Ovary (tissue), 9 donors: ENCODE results near the gene SORT1. TPM values are rescaled to one million over a fixed set of nuclear protein-coding genes. Genes with fewer than 3 reads are reported as not detected.
A peak's percentile ranks its signal among the peaks of the same experiment; 100 is the strongest.

Experiments used
- DNase-seq, 5 donors: peaks; one replicate each; pipeline ENCODE4 v3.0.0-alpha.2; 2019 to 2020
- H3K27ac ChIP-seq, 2 donors: fragments of 200-600 bp; one replicate each; pipeline versions ENCODE4 v1.5.1 to v1.8.0; 2019 to 2022
- H3K27me3 ChIP-seq: fragments of 200-600 bp; one replicate; pipeline ENCODE4 v1.8.0; 2022
- H3K36me3 ChIP-seq: fragments of 200-600 bp; sonication (generic); one replicate; pipeline ENCODE4 v1.5.1; 2019
- H3K4me1 ChIP-seq: one replicate; pipeline ENCODE4 v1.8.1; 2013; ENCODE audit warnings: mild to moderate bottlenecking, moderate library complexity; ENCODE audit not compliant: insufficient read depth
- H3K4me3 ChIP-seq: fragments of 200-600 bp; sonication (generic); one replicate; pipeline ENCODE4 v1.5.1; 2017
- H3K9me3 ChIP-seq, 2 donors: fragments of 200-600 bp in 1 of 2; sonication (generic) in 1 of 2; one replicate each; pipeline versions ENCODE4 v1.5.1 to v1.8.1; 2013 to 2019; ENCODE audit warnings: mild to moderate bottlenecking in 1 of 2, moderate library complexity in 1 of 2
- CTCF ChIP-seq, 3 donors: fragments of 450-650 bp in 2 of 3; fragments of 200-600 bp in 1 of 3; IDR thresholded peaks; one replicate each; pipeline versions ENCODE4 v1.5.1 to v1.8.0; 2016 to 2022; ENCODE audit warnings: antibody characterized with exemption in 3 of 3, mild to moderate bottlenecking in 1 of 3
- EP300 ChIP-seq: sonication (generic); formaldehyde crosslinking; IDR thresholded peaks from one replicate; pipeline ENCODE4 v1.6.1; 2017; ENCODE audit warnings: antibody characterized with exemption
- POLR2A ChIP-seq: fragments of 450-650 bp; IDR thresholded peaks from one replicate; pipeline ENCODE4 v1.6.1; 2017; ENCODE audit warnings: antibody characterized with exemption, mild to moderate bottlenecking, moderate library complexity
- WGBS, 3 donors: extraction: QIAGEN DNeasy Blood & Tissue Kit in 1 of 3; methylation state at CpG; one replicate each; pipeline versions ENCODE4 v1.1.5 to v1.1.7; 2013 to 2017; 5-methylcytosine and 5-hydroxymethylcytosine counted together
- intact Hi-C, 4 donors: fragments of 100-400 bp; cut with DNase I; formaldehyde crosslinking; loops; one replicate each; pipeline versions ENCODE4 v1.11.0 to v1.15.1; 2022 to 2023
- polyA plus RNA-seq, 2 donors: library from polyadenylated mRNA; stranded (reverse); fragments of 200-250 nt in 1 of 2; fragments of 350-450 nt in 1 of 2; fragmentation: Illumina TruSeq in 1 of 2; extraction: RNeasy Lipid Tissue Mini Kit (QIAGEN cat#74804) in 1 of 2; gene quantifications; one replicate each; pipeline ENCODE4 v1.2.3, GENCODE V29; 2013 to 2014
- total RNA-seq, 7 donors: library from RNA; depleted of rRNA in 2 of 7; stranded (reverse); fragments of >200 nt in 2 of 7; fragmentation: NEBNext Ultra II Directional in 3 of 7; extraction: Animal tissue kit (Norgen Biotek cat#: 25700) in 3 of 7; gene quantifications; one replicate each; pipeline versions ENCODE4 v1.1.0 to v1.2.4, GENCODE V29; 2016 to 2023
- donor health status: DM: no; HTN: no; CAD: no; lungs with moderate emphysema.
- donor health status: DM: no; HTN: no; CAD: no.
- donor health status: Bipolar disorder and iron deficiency.
- donor health status: DM: yes; HTN: yes; CAD: no.
- donor health status: DM: no; HTN: no; CAD: no.
- donor health status: DM: yes; HTN: yes; CAD: no.

SORT1 gene
- total and polyA plus RNA-seq, 9 donors: 4.3 to 37.0 (median 16.0) TPM

- H3K27me3 ChIP-seq: no peaks in the 10 kb centered on the region
- TF ChIP-seq POLR2A (no peak), CTCF (IDR thresholded peaks at IDR 0.05) (no peak), EP300 (no peak)
- whole genome bisulfite sequencing, 3 donors: 28 to 66% (median 39%) methylated on average over 23 to 24 of the region's 24 CpGs
- intact Hi-C loops: loop anchor here in 1 of 4 donors (5.0 kb wide), 1 partner anchor 122 kb away; the partner anchor contains the start of gene SORT1
- no peaks in the 10 kb centered on the region for H3K4me1 ChIP-seq
- H3K4me3 ChIP-seq: no peak overlapping the region
- peak in 2 of 5 donors; percentile 68 for DNase-seq
- no peaks in the 10 kb centered on the region for H3K36me3 ChIP-seq
- no peaks in the 10 kb centered on the region for H3K9me3 ChIP-seq
- H3K27ac ChIP-seq: no peak overlapping the region
These were observed 122.9 kb downstream of the SORT1 start for GRCh38 chr1:109274533-109275476.

DNA sequence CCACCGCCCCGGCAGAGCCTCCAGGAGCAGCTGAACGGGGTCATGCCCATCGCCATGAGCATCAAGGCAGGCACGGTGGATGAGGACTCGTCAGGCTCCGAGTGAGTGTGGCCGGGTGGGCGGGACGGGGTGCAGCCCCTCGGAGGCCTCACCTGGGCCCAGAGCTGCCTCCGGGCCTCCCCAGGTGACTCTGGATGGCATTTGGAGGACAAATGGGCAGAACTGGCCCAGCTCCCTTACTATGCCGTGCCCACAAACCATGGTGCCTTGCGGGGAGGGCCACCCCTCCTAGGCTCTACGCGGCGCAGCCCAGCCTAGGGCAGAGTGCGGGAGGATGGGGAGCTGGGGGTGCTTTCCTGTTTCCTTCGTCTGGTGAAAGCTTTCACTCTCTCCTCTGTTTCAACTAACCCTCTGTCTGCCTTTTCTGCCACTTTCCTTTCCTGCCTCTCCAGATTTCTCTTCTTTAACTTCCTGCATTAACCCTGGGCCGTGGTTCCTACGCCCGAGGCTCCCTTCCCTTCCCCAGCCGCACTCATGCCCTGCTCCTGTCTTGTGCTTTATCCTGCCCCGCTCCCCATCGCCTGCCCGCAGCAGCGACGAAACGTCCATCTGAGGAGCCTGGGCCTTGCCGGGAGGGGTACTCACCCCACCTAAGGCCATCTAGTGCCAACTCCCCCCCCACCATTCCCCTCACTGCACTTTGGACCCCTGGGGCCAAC, 124.0 kb downstream of the SORT1 start:
- WGBS, 3 donors: 88 to 93% (median 90%) methylated on average over 21 to 30 of the region's 30 CpGs
- H3K36me3 ChIP-seq: no peaks in the 10 kb centered on the region
- H3K27ac ChIP-seq: no peak overlapping the region
- intact Hi-C loops: loop anchor here in 1 of 4 donors (5.0 kb wide), 1 partner anchor 124 kb away; the partner anchor contains the start of gene SORT1
- no peaks in the 10 kb centered on the region for H3K27me3 ChIP-seq
- no peaks in the 10 kb centered on the region for H3K4me1 ChIP-seq
- no peaks in the 10 kb centered on the region for H3K9me3 ChIP-seq
- TF ChIP-seq POLR2A: no peak
- TF ChIP-seq EP300: no peak
- no peak for TF ChIP-seq CTCF (IDR thresholded peaks at IDR 0.05)
- peak in 1 of 5 donors; percentile 35 for DNase-seq
- H3K4me3 ChIP-seq: no peak overlapping the region

GRCh38 chr1:109272831-109273547, 124.7 kb downstream of the SORT1 start:
- H3K36me3 ChIP-seq: no peaks in the 10 kb centered on the region
- intact Hi-C loops: loop anchor here in 1 of 4 donors (5.0 kb wide), 1 partner anchor 124 kb away; the partner anchor contains the start of gene SORT1
- TF ChIP-seq CTCF (IDR thresholded peaks at IDR 0.05) (no peak), EP300 (no peak), POLR2A (no peak)
- no peaks in the 10 kb centered on the region for H3K27me3 ChIP-seq
- 87 to 92% (median 89%) methylated on average over 13 to 16 of the region's 16 CpGs for WGBS, 3 donors
- H3K4me1 ChIP-seq: no peaks in the 10 kb centered on the region
- DNase-seq: no peak
- H3K9me3 ChIP-seq: no peaks in the 10 kb centered on the region
- H3K4me3 ChIP-seq: no peak overlapping the region
- no peak overlapping the region for H3K27ac ChIP-seq
